ENCODE data around the gene MCCC1.

The MCCC1 gene

GRCh38 chr3:183038221-183038620 is 61.1 kb downstream of the MCCC1 start:
- H3K27ac ChIP-seq (ENCODE audit: low read depth, low read length) = no peak overlapping the region
- peaks cover 14% of the 10 kb centered on the region; the same call in 1 of the 2 replicates for H3K36me3 ChIP-seq (ENCODE audit: low read length)
- no peaks in the 10 kb centered on the region for H4K20me1 ChIP-seq (ENCODE audit: low read depth, low read length)
- H3K27me3 ChIP-seq (ENCODE audit: low read length) = no peaks in the 10 kb centered on the region
- H3F3A ChIP-seq (ENCODE audit: insufficient read depth) = no peaks in the 10 kb centered on the region; the same call in 1 of the 2 replicates
- H3K9me2 ChIP-seq (replicated peaks; ENCODE audit: insufficient read depth, low read length) = no peaks in the 10 kb centered on the region
- no peak overlapping the region for H3K4me2 ChIP-seq (ENCODE audit: low read depth, low read length, poor library complexity, severe bottlenecking)
- H2AFZ ChIP-seq (ENCODE audit: low read depth, low read length, severe bottlenecking) = no peak overlapping the region
- no peak for TF ChIP-seq CTCF (IDR thresholded peaks at IDR 0.05; ENCODE audit: insufficient read depth, low read length, poor library complexity, severe bottlenecking)
- TF ChIP-seq EZH2phosphoT487 (conservative IDR thresholded peaks at IDR 0.05; ENCODE audit: low read length) = no peak
- H3K9me3 ChIP-seq (ENCODE audit: insufficient read depth, low read length) = no peaks in the 10 kb centered on the region
- H3K9ac ChIP-seq (ENCODE audit: low read length) = no peak overlapping the region
- H3K79me2 ChIP-seq (ENCODE audit: insufficient read depth, low read length) = no peaks in the 10 kb centered on the region
- no peak overlapping the region for H3K4me3 ChIP-seq (ENCODE audit: insufficient read depth, low read length, poor library complexity, severe bottlenecking)

GRCh38 chr3:183033746-183034145 is 65.5 kb downstream of the MCCC1 start:
- Histone ChIP-seq H3K27me3 (ENCODE audit: low read length) (no peaks in the 10 kb centered on the region), H3K36me3 (ENCODE audit: low read length) (peaks cover 10% of the 10 kb centered on the region; the same call in 1 of the 2 replicates), H3F3A (ENCODE audit: insufficient read depth) (no peaks in the 10 kb centered on the region), H3K4me2 (ENCODE audit: low read depth, low read length, poor library complexity, severe bottlenecking) (no peak overlapping the region), H3K27ac (ENCODE audit: low read depth, low read length) (no peak overlapping the region), H3K9me3 (ENCODE audit: insufficient read depth, low read length) (no peaks in the 10 kb centered on the region), H3K9me2 (replicated peaks; ENCODE audit: insufficient read depth, low read length) (no peaks in the 10 kb centered on the region), H3K9ac (ENCODE audit: low read length) (no peak overlapping the region), H3K4me3 (ENCODE audit: insufficient read depth, low read length, poor library complexity, severe bottlenecking) (no peak overlapping the region), H2AFZ (ENCODE audit: low read depth, low read length, severe bottlenecking) (no peak overlapping the region), H3K79me2 (ENCODE audit: insufficient read depth, low read length) (no peaks in the 10 kb centered on the region), H4K20me1 (ENCODE audit: low read depth, low read length) (no peaks in the 10 kb centered on the region)
- no peak for TF ChIP-seq CTCF (IDR thresholded peaks at IDR 0.05; ENCODE audit: insufficient read depth, low read length, poor library complexity, severe bottlenecking)
- no peak for TF ChIP-seq EZH2phosphoT487 (conservative IDR thresholded peaks at IDR 0.05; ENCODE audit: low read length)

- Histone ChIP-seq H3K27me3 (ENCODE audit: low read length) (no peaks in the 10 kb centered on the region), H3K9me2 (replicated peaks; ENCODE audit: insufficient read depth, low read length) (no peaks in the 10 kb centered on the region), H3K9me3 (ENCODE audit: insufficient read depth, low read length) (no peaks in the 10 kb centered on the region), H3K36me3 (ENCODE audit: low read length) (peaks cover 13% of the 10 kb centered on the region; the same call in 1 of the 2 replicates), H3F3A (ENCODE audit: insufficient read depth) (no peaks in the 10 kb centered on the region), H3K27ac (ENCODE audit: low read depth, low read length) (no peak overlapping the region), H3K79me2 (ENCODE audit: insufficient read depth, low read length) (no peaks in the 10 kb centered on the region), H3K4me2 (ENCODE audit: low read depth, low read length, poor library complexity, severe bottlenecking) (no peak overlapping the region), H4K20me1 (ENCODE audit: low read depth, low read length) (no peaks in the 10 kb centered on the region), H3K4me3 (ENCODE audit: insufficient read depth, low read length, poor library complexity, severe bottlenecking) (no peak overlapping the region), H3K9ac (ENCODE audit: low read length) (no peak overlapping the region), H2AFZ (ENCODE audit: low read depth, low read length, severe bottlenecking) (no peak overlapping the region)
- no peak for TF ChIP-seq EZH2phosphoT487 (conservative IDR thresholded peaks at IDR 0.05; ENCODE audit: low read length)
- no peak for TF ChIP-seq CTCF (IDR thresholded peaks at IDR 0.05; ENCODE audit: insufficient read depth, low read length, poor library complexity, severe bottlenecking)
Observed at GRCh38 chr3:183032880-183033555, 66.3 kb downstream of the MCCC1 start.
